K562 (cell line): ENCODE measurements around the gene GPER1. TPM values are rescaled to one million over a fixed set of nuclear protein-coding genes. Genes with fewer than 3 reads are reported as not detected.

ENCODE experiments used
- BMI1 ChIP-seq: fragments of 150-350 bp; IDR thresholded peaks from 2 replicates; pipeline ENCODE4 v1.6.1; 2014; ENCODE audit warnings: low read length
- ETV1 ChIP-seq: fragments of 450-650 bp; conservative IDR thresholded peaks from 2 replicates; pipeline ENCODE4 v1.6.1; 2016; ENCODE audit warnings: missing genetic modification characterization, control low read depth, low read depth, missing compliant biosample characterization
- FOSL1 ChIP-seq: fragments of 200-800 bp; sonication (Bioruptor generic); conservative IDR thresholded peaks from 2 replicates; pipeline ENCODE4 v1.6.1; 2016; ENCODE audit warnings: missing genetic modification characterization, missing compliant biosample characterization
- GABPA ChIP-seq: fragments of 200-800 bp; sonication (Bioruptor generic); conservative IDR thresholded peaks from 2 replicates; pipeline ENCODE4 v1.6.1; 2016; ENCODE audit warnings: low read depth, missing genetic modification characterization, missing compliant biosample characterization
- HDGF ChIP-seq: fragments of 450-650 bp; IDR thresholded peaks from 2 replicates; pipeline ENCODE4 v1.6.1; 2016
- MBD2 ChIP-seq: sonication (generic); IDR thresholded peaks from 2 replicates; pipeline ENCODE4 v1.6.1; 2016; ENCODE audit warnings: low read depth, borderline replicate concordance
- NCOA1 ChIP-seq: fragments of 450-650 bp; IDR thresholded peaks from 2 replicates; pipeline ENCODE4 v1.6.1; 2016; ENCODE audit warnings: low read depth
- NELFE ChIP-seq: IDR thresholded peaks from 2 replicates; pipeline ENCODE4 v1.6.1; 2011; ENCODE audit warnings: mild to moderate bottlenecking; ENCODE audit not compliant: insufficient read depth, insufficient read length
- PCBP2 ChIP-seq: fragments of 200-400 bp; formaldehyde crosslinking; IDR thresholded peaks from 2 replicates; pipeline ENCODE4 v1.6.1; 2018; ENCODE audit warnings: low read length, low read depth, mild to moderate bottlenecking, moderate library complexity; ENCODE audit not compliant: poor library complexity, severe bottlenecking
- POLR3A ChIP-seq: IDR thresholded peaks from 2 replicates; pipeline ENCODE4 v1.6.1; 2011; ENCODE audit warnings: borderline replicate concordance, mild to moderate bottlenecking, moderate library complexity; ENCODE audit not compliant: insufficient read length, insufficient read depth; ENCODE audit errors: extremely low read depth
- RAD51 ChIP-seq: fragments of 450-650 bp; IDR thresholded peaks from 2 replicates; pipeline ENCODE4 v1.7.1; 2016; ENCODE audit warnings: low read depth, mild to moderate bottlenecking, borderline replicate concordance
- RFX5 ChIP-seq: IDR thresholded peaks from 2 replicates; pipeline ENCODE4 v1.6.1; 2011; ENCODE audit warnings: low read depth, mild to moderate bottlenecking, improper control_type of control experiment, low read length
- SIN3A ChIP-seq, 2 experiments: fragments of 150-350 bp in 1 of 2; IDR thresholded peaks; 2 replicates each; pipeline ENCODE4 v1.6.1; 2011 to 2016; ENCODE audit warnings: borderline replicate concordance in 2 of 2, low read depth in 2 of 2, low read length in 2 of 2, mild to moderate bottlenecking in 2 of 2, moderate library complexity in 2 of 2; ENCODE audit not compliant: control insufficient read depth in 1 of 2
- SIX5 ChIP-seq, 2 experiments: IDR thresholded peaks; 2 replicates each; pipeline ENCODE4 v1.6.1; 2011; ENCODE audit warnings: low read length in 2 of 2, borderline replicate concordance in 1 of 2, low read depth in 1 of 2, mild to moderate bottlenecking in 1 of 2, moderate library complexity in 1 of 2; ENCODE audit not compliant: insufficient read depth in 1 of 2
- TEAD2 ChIP-seq: fragments of 450-650 bp; IDR thresholded peaks from 2 replicates; pipeline ENCODE4 v1.6.1; 2016; ENCODE audit warnings: missing genetic modification characterization, control low read depth, missing compliant biosample characterization
- TSC22D4 ChIP-seq: fragments of 450-650 bp; IDR thresholded peaks from 2 replicates; pipeline ENCODE4 v1.6.1; 2016; ENCODE audit warnings: missing genetic modification characterization, missing biosample characterization, control low read depth
- XRCC4 ChIP-seq: IDR thresholded peaks from one replicate; pipeline ENCODE4 v1.6.1; 2011; ENCODE audit not compliant: insufficient read depth, insufficient read length; ENCODE audit errors: extremely low read depth
- ZBED1 ChIP-seq: IDR thresholded peaks from 2 replicates; pipeline ENCODE4 v1.6.1; 2014
- ZFX ChIP-seq: sonication (generic); formaldehyde crosslinking; IDR thresholded peaks from 2 replicates; pipeline ENCODE4 v1.8.0; 2022; ENCODE audit warnings: mild to moderate bottlenecking, missing genetic modification reagents, moderate library complexity
- ZNF280A ChIP-seq: fragments of 450-650 bp; IDR thresholded peaks from 2 replicates; pipeline ENCODE4 v1.6.1; 2018; ENCODE audit warnings: mild to moderate bottlenecking, low read depth; ENCODE audit not compliant: partially characterized antibody
- ZNF354B ChIP-seq: fragments of 250-450 bp; sonication (Bioruptor Pico); IDR thresholded peaks from 2 replicates; pipeline ENCODE4 v1.4.0; 2020
- ZNF444 ChIP-seq: fragments of 250-450 bp; sonication (Bioruptor Pico); IDR thresholded peaks from 2 replicates; pipeline ENCODE4 v1.4.0; 2020; ENCODE audit warnings: mild to moderate bottlenecking, moderate library complexity
- ZNF764 ChIP-seq: fragments of 250-450 bp; sonication (Bioruptor Pico); IDR thresholded peaks from 2 replicates; pipeline ENCODE4 v1.4.0; 2020; ENCODE audit warnings: low read depth, mild to moderate bottlenecking, moderate library complexity
- ZNF785 ChIP-seq: fragments of 250-450 bp; sonication (Bioruptor Pico); IDR thresholded peaks from 2 replicates; pipeline ENCODE4 v1.4.0; 2020; ENCODE audit warnings: mild to moderate bottlenecking
- polyA plus RNA-seq, 8 experiments: library from polyadenylated mRNA; depleted of rRNA in 4 of 8; stranded (reverse) in 5 of 8; unstranded in 3 of 8; fragments of >200 nt; fragmentation: Nextera tagmentation in 2 of 8; fragmentation: Illumina TruSeq in 1 of 8; extraction: Ambion mirVana in 2 of 8; extraction: Trizol in 1 of 8; gene quantifications; 2 replicates each; pipeline versions ENCODE4 v1.2.1 to v1.2.3, GENCODE V29; 2011 to 2014; ENCODE audit warnings: inconsistent platforms in 1 of 8, missing spikeins in 1 of 8
- total RNA-seq, 7 experiments: library from RNA; depleted of rRNA in 6 of 7; stranded (reverse); fragments of >200 nt in 6 of 7; fragmentation: Illumina TruSeq in 2 of 7; extraction: Trizol in 2 of 7; gene quantifications; 2 replicates each; pipeline versions ENCODE4 v1.2.1 to v1.2.3, GENCODE V29; 2011 to 2021; ENCODE audit warnings: low replicate concordance in 1 of 7
- TF ChIP-seq, protein P1 (sequence below): IDR thresholded peaks from 3 replicates; pipeline ENCODE4 v1.6.1; 2011; ENCODE audit warnings: borderline replicate concordance, mild to moderate bottlenecking; ENCODE audit not compliant: insufficient read length, insufficient read depth
- TF ChIP-seq, protein P2 (sequence below): sonication (generic); formaldehyde crosslinking; IDR thresholded peaks from 2 replicates; pipeline ENCODE4 v1.8.0; 2022; ENCODE audit warnings: mild to moderate bottlenecking, missing genetic modification reagents

The GPER1 gene
- total and polyA plus RNA-seq, 9 of the 15 experiments (the other 6 are each of a cell fraction or from before 2014, with no cell fraction given): 0.04 to 0.09 (median 0.08) TPM; not detected in 6

DNA sequence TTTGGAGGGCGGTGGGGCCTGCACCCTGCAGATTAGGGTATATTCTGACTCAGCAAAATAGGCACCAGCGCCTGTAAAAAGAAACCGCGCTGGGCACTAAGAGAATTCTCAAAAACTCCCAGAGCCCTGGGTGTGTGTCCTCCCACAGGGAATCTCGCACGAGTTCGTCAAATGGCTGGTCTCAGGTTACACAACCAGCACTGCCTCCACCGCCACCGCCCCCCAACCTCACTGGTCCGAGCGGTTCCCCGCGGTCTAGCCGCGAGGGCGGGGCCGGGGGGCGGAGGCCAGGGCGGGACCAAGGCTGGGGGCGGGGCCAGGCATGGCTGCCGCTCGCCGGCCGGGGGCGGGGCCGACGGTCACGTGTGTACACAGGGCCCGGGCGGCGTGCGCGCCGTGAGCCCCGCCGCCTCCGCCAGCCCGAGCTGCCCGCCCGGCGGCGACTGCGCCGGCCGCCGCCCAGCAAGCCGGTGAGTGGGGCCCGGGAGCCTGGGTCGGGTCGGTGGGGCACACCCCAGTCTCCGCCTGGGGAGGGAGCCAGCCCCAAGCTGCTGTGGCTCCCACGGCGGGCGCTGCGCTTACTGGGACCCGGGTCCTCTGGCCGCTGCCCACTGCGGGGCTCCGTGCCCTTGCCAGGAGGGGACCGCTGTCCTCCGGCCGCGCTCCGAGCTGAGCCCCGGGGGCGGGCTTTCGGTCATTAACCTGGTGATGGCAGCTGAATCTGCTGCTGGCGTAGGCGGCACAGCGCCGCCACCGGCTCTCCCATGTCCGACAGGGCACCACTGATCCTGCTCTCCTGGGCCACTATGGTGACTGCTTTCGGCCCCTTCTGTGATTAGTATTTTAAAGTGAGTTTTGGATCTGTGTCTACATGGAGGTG, 43.5 kb upstream of the GPER1 start, which contains the start of gene GPR146 (continued):
- TF ChIP-seq RAD51 (no peak; the same call in 1 of the 2 replicates), ZFX (CRISPR knock-in tag) (peak; percentile 6; the same call in 1 of the 2 replicates), FOSL1 (tag) (peak; percentile 74), XRCC4 (no peak), MBD2 (0 out of 2 replicates have a peak, but pooled peaks have one; percentile 22), HDGF (no peak), PCBP2 (no peak), BMI1 (no peak), ZNF764 (CRISPR knock-in tag) (no peak), RFX5 (no peak), TSC22D4 (no peak), TEAD2 (no peak), SIN3A (IDR thresholded peaks at IDR 0.05; ENCODE audit: borderline replicate concordance in 2 of 2, control insufficient read depth in 1 of 2, low read depth in 2 of 2, low read length in 2 of 2) (peak; percentile 57 to 79; a peak in 2 of 4 replicates), NELFE (no peak), SIX5 (IDR thresholded peaks at IDR 0.05; ENCODE audit: borderline replicate concordance in 1 of 2, insufficient read depth in 1 of 2, low read depth in 1 of 2, low read length in 2 of 2) (peak in 1 of 2 experiments; percentile 22; a peak in 1 of 4 replicates), ZNF354B (no peak), POLR3A (no peak), ETV1 (tag) (no peak; the same call in 1 of the 2 replicates), ZNF280A (no peak), ZNF444 (CRISPR knock-in tag) (no peak), ZNF785 (no peak), GABPA (tag) (no peak; the same call in 1 of the 2 replicates), NCOA1 (peak; percentile 49; the same call in 1 of the 2 replicates), ZBED1 (no peak)
- TF ChIP-seq, protein P1, sequence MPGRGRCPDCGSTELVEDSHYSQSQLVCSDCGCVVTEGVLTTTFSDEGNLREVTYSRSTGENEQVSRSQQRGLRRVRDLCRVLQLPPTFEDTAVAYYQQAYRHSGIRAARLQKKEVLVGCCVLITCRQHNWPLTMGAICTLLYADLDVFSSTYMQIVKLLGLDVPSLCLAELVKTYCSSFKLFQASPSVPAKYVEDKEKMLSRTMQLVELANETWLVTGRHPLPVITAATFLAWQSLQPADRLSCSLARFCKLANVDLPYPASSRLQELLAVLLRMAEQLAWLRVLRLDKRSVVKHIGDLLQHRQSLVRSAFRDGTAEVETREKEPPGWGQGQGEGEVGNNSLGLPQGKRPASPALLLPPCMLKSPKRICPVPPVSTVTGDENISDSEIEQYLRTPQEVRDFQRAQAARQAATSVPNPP: no peak
- TF ChIP-seq, protein P2, sequence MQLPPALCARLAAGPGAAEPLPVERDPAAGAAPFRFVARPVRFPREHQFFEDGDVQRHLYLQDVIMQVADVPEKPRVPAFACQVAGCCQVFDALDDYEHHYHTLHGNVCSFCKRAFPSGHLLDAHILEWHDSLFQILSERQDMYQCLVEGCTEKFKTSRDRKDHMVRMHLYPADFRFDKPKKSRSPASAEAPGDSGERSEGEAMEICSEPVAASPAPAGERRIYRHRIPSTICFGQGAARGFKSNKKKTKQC (CRISPR knock-in tag): no peak
